ENCODE data around the gene PTGFR. TPM values are rescaled to one million over a fixed set of nuclear protein-coding genes. Genes with fewer than 3 reads are reported as not detected.

The PTGFR gene
- polyA plus RNA-seq, 1 experiment: 4.1 TPM

GRCh38 chr1:78468521-78468920 lies 22.3 kb upstream of the PTGFR start:
- ChIA-PET CTCF (interaction anchor here (1.3 kb wide), 1 partner anchor 336 kb away, joined by 4 read pairs; no protein-coding TSS in a partner anchor), POLR2A (interaction anchor here (0.5 kb wide), 1 partner anchor 20 kb away, joined by 3 read pairs; no protein-coding TSS in a partner anchor)

DNA sequence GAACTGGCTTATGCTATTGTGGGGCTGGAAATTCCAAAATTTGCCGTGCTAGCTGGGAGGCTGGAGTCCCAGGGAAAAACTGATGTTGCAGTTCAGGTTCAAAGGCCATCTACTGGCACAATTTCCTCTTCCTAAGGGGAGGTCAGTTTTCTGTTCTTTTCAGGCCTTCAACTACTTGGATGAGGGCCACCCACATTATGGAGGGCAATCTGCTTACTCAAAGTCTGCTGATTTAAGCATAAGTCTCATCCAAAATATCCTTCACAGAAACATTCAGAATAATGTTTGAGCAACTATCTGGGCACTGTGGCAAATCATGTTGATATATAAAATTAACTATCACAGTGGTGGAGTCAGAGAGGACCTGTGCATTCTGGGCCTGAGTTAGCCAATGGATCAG lies 21.2 kb upstream of the PTGFR start:
- CTCF ChIA-PET: interaction anchor here (0.8 kb wide), 1 partner anchor 148 kb away, joined by 4 read pairs; no protein-coding TSS in a partner anchor
- Histone ChIP-seq H3K36me3 (ENCODE audit: control insufficient read depth, insufficient read depth, low read length) (no peaks in the 10 kb centered on the region), H3K4me3 (ENCODE audit: low read depth, low read length) (no peak overlapping the region), H3K27me3 (ENCODE audit: control insufficient read depth, insufficient read depth, low read length) (no peaks in the 10 kb centered on the region)
- TF ChIP-seq, protein P1, sequence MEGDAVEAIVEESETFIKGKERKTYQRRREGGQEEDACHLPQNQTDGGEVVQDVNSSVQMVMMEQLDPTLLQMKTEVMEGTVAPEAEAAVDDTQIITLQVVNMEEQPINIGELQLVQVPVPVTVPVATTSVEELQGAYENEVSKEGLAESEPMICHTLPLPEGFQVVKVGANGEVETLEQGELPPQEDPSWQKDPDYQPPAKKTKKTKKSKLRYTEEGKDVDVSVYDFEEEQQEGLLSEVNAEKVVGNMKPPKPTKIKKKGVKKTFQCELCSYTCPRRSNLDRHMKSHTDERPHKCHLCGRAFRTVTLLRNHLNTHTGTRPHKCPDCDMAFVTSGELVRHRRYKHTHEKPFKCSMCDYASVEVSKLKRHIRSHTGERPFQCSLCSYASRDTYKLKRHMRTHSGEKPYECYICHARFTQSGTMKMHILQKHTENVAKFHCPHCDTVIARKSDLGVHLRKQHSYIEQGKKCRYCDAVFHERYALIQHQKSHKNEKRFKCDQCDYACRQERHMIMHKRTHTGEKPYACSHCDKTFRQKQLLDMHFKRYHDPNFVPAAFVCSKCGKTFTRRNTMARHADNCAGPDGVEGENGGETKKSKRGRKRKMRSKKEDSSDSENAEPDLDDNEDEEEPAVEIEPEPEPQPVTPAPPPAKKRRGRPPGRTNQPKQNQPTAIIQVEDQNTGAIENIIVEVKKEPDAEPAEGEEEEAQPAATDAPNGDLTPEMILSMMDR (IDR thresholded peaks at IDR 0.05; ENCODE audit: insufficient read depth, low read depth, low read length): no peak
- no peak for DNase-seq (ENCODE audit: low read depth)
- POLR2A ChIA-PET: no interaction called here

More at GRCh38 chr1:78468521-78468920, 22.3 kb upstream of the PTGFR start:
- TF ChIP-seq, protein P1 (IDR thresholded peaks at IDR 0.05; ENCODE audit: insufficient read depth, low read depth, low read length): no peak
- H3K27me3 ChIP-seq (ENCODE audit: control insufficient read depth, insufficient read depth, low read length): no peaks in the 10 kb centered on the region
- no peak for DNase-seq (ENCODE audit: low read depth)
- H3K36me3 ChIP-seq (ENCODE audit: control insufficient read depth, insufficient read depth, low read length): no peaks in the 10 kb centered on the region
- no peak overlapping the region for H3K4me3 ChIP-seq (ENCODE audit: low read depth, low read length)

GRCh38 chr1:78471890-78472620 lies 18.7 kb upstream of the PTGFR start:
- DNase-seq (ENCODE audit: low read depth): no peak
- H3K27me3 ChIP-seq (ENCODE audit: control insufficient read depth, insufficient read depth, low read length): no peaks in the 10 kb centered on the region
- H3K4me3 ChIP-seq (ENCODE audit: low read depth, low read length): no peak overlapping the region
- CTCF ChIA-PET: no interaction called here
- TF ChIP-seq, protein P1 (IDR thresholded peaks at IDR 0.05; ENCODE audit: insufficient read depth, low read depth, low read length): no peak
- H3K36me3 ChIP-seq (ENCODE audit: control insufficient read depth, insufficient read depth, low read length): no peaks in the 10 kb centered on the region
- POLR2A ChIA-PET: no interaction called here

GRCh38 chr1:78472851-78473496 lies 17.8 kb upstream of the PTGFR start:
- no peak overlapping the region for H3K4me3 ChIP-seq (ENCODE audit: low read depth, low read length)
- TF ChIP-seq, protein P1 (IDR thresholded peaks at IDR 0.05; ENCODE audit: insufficient read depth, low read depth, low read length): no peak
- POLR2A ChIA-PET: no interaction called here
- CTCF ChIA-PET: interaction anchor here (0.6 to 1.5 kb wide), 3 partner anchors 18 to 327 kb away, joined by 3 read pairs; partner anchors contain the start of gene PTGFR
- DNase-seq (ENCODE audit: low read depth): no peak
- H3K27me3 ChIP-seq (ENCODE audit: control insufficient read depth, insufficient read depth, low read length): no peaks in the 10 kb centered on the region
- no peaks in the 10 kb centered on the region for H3K36me3 ChIP-seq (ENCODE audit: control insufficient read depth, insufficient read depth, low read length)

DNA sequence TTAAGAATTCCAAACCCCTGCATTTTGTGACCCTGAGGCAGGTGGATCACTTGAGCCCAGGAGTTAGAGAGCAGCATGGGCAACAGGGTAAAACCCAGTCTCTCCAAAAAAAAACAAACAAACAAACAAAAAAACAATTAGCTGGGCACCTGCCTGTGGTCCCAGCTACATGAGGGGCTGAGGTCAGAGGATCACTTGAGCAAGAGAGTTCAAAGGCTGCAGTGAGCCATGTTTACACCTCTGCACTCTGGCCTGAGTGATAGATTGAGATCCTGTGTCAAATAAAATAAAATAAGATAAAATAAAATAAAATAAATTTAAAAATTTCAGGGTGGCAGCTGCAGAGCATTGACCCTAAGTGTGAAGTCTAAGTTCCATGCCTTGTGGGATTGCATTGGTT lies 16.7 kb upstream of the PTGFR start:
- TF ChIP-seq, protein P1 (IDR thresholded peaks at IDR 0.05; ENCODE audit: insufficient read depth, low read depth, low read length): no peak
- CTCF ChIA-PET: interaction anchor here (1.4 to 1.5 kb wide), 2 partner anchors 17 to 328 kb away, joined by 3 read pairs; partner anchors contain the start of gene PTGFR
- Histone ChIP-seq H3K27me3 (ENCODE audit: control insufficient read depth, insufficient read depth, low read length) (no peaks in the 10 kb centered on the region), H3K4me3 (ENCODE audit: low read depth, low read length) (no peak overlapping the region), H3K36me3 (ENCODE audit: control insufficient read depth, insufficient read depth, low read length) (no peaks in the 10 kb centered on the region)
- POLR2A ChIA-PET: no interaction called here
- no peak for DNase-seq (ENCODE audit: low read depth)
